K562 (cell line): ENCODE measurements around the gene ANKS1B. TPM values are rescaled to one million over a fixed set of nuclear protein-coding genes. Genes with fewer than 3 reads are reported as not detected.

ENCODE experiments used
- ATAC-seq: fragments of 200-7000 bp; cut with Tn5 transposase; 3 replicates; pipeline ENCODE4 v1.9.1; 2020; ENCODE audit warnings: moderate library complexity
- BruUV-seq: library from RNA; stranded (reverse); fragments of 400-500 nt; replicated peaks from 2 replicates; lab custom pipeline; 2021; lab: Mats Ljungman, UMichigan
- CTCF ChIA-PET: fragments of 300-600 bp; formaldehyde crosslinking; extraction: SDS; loops from one replicate; lab custom pipeline; 2021; ENCODE audit warnings: low intra/inter-chr PET ratio; lab: Yijun Ruan, JAX
- POLR2A ChIA-PET: fragments of 300-600, 350-650 bp; sonication (Branson Sonifier 250); formaldehyde crosslinking; extraction: SDS; loops from one replicate; lab custom pipeline; 2021; ENCODE audit warnings: antibody characterized with exemption, inconsistent platforms; lab: Yijun Ruan, JAX
- DNase-seq, 4 experiments: peaks; one replicate each; pipeline versions ENCODE4 v3.0.0 to v3.0.0-alpha.2; 2011 to 2018; ENCODE audit warnings: low spot score in 3 of 4, mixed read lengths in 3 of 4; ENCODE audit errors: extremely low read depth in 1 of 4
- FAIRE-seq: peaks from 2 replicates; lab custom pipeline; 2011; peaks lifted over from hg19 to GRCh38; lab: Jason Lieb, UNC
- H2AFZ ChIP-seq: 2 replicates; pipeline ENCODE4 v1.6.0; 2011; ENCODE audit warnings: low read depth, low read length, control low read depth, inconsistent platforms
- H3K27ac ChIP-seq: fragments of 200-600 bp; 3 replicates; pipeline ENCODE4 v1.8.0; 2011; ENCODE audit warnings: low read depth, mild to moderate bottlenecking, control low read depth, inconsistent platforms, low read length, moderate library complexity, mixed read lengths; ENCODE audit errors: extremely low read depth
- H3K27me3 ChIP-seq, 2 experiments: fragments of 300-600 bp in 1 of 2; 2 replicates in 1 of 2; 3 replicates in 1 of 2; pipeline versions ENCODE4 v1.6.0 to v1.8.0; 2011; ENCODE audit warnings: inconsistent platforms in 2 of 2, low read length in 2 of 2, mild to moderate bottlenecking in 1 of 2, mixed read lengths in 1 of 2, moderate library complexity in 1 of 2; ENCODE audit not compliant: control insufficient read depth in 2 of 2, insufficient read depth in 2 of 2
- H3K36me3 ChIP-seq: fragments of 300-600 bp; 3 replicates; pipeline ENCODE4 v1.8.0; 2011; ENCODE audit warnings: mild to moderate bottlenecking, low read length, inconsistent platforms; ENCODE audit not compliant: control insufficient read depth, insufficient read depth
- H3K4me1 ChIP-seq, 2 experiments: fragments of 200-600 bp in 1 of 2; replicated peaks in 1 of 2; 2 replicates in 1 of 2; 3 replicates in 1 of 2; pipeline versions ENCODE4 v1.5.1 to v1.8.0; 2011; ENCODE audit warnings: inconsistent platforms in 2 of 2, low read length in 2 of 2, mild to moderate bottlenecking in 1 of 2, mixed read lengths in 1 of 2, moderate library complexity in 1 of 2; ENCODE audit not compliant: control insufficient read depth in 2 of 2, insufficient read depth in 2 of 2
- H3K4me2 ChIP-seq: 2 replicates; pipeline ENCODE4 v1.6.1; 2011; ENCODE audit warnings: low read length, control low read depth, inconsistent platforms, mixed read lengths; ENCODE audit not compliant: insufficient read depth
- H3K4me3 ChIP-seq: fragments of 200-600 bp; sonication (generic), shearing (Covaris generic); 2 replicates; pipeline ENCODE4 v1.5.1; 2016; ENCODE audit warnings: control low read depth, inconsistent platforms
- H3K79me2 ChIP-seq: fragments of 200-600 bp; 3 replicates; pipeline ENCODE4 v1.8.0; 2011; ENCODE audit warnings: low read length, inconsistent platforms; ENCODE audit not compliant: control insufficient read depth, insufficient read depth
- H3K9ac ChIP-seq, 2 experiments: 2 replicates each; pipeline versions ENCODE4 v1.6.0 to v1.6.1; 2011; ENCODE audit warnings: low read depth in 2 of 2, low read length in 2 of 2, control low read depth in 1 of 2, inconsistent platforms in 1 of 2, mild to moderate bottlenecking in 1 of 2, mixed read lengths in 1 of 2; ENCODE audit not compliant: insufficient read depth in 1 of 2
- H3K9me1 ChIP-seq: one replicate; pipeline ENCODE4 v1.6.0; 2011; ENCODE audit warnings: inconsistent platforms, mild to moderate bottlenecking, low read length, moderate library complexity; ENCODE audit not compliant: control insufficient read depth, insufficient read depth
- H3K9me3 ChIP-seq: replicated peaks from 2 replicates; pipeline ENCODE4 v1.5.1; 2011; ENCODE audit warnings: low read depth, low read length, inconsistent platforms; ENCODE audit not compliant: control insufficient read depth, insufficient read depth
- H4K20me1 ChIP-seq: replicated peaks from 2 replicates; pipeline ENCODE4 v1.6.1; 2011; ENCODE audit warnings: low read length, inconsistent platforms, mixed read lengths; ENCODE audit not compliant: control insufficient read depth, insufficient read depth
- ARID2 ChIP-seq: fragments of 450-650 bp; IDR thresholded peaks from 2 replicates; pipeline ENCODE4 v1.6.1; 2017; ENCODE audit warnings: antibody characterized with exemption, mild to moderate bottlenecking
- ATF7 ChIP-seq: fragments of 450-650 bp; IDR thresholded peaks from 2 replicates; pipeline ENCODE4 v1.7.1; 2014; ENCODE audit warnings: mild to moderate bottlenecking, moderate library complexity
- CBFA2T2 ChIP-seq: fragments of 450-650 bp; conservative IDR thresholded peaks from 2 replicates; pipeline ENCODE4 v1.6.1; 2017; ENCODE audit warnings: mild to moderate bottlenecking
- CBFA2T3 ChIP-seq: fragments of 450-650 bp; IDR thresholded peaks from 2 replicates; pipeline ENCODE4 v1.6.1; 2017
- CREBBP ChIP-seq: IDR thresholded peaks from one replicate; pipeline ENCODE4 v1.6.1; 2012; ENCODE audit warnings: low read depth, mild to moderate bottlenecking, control low read depth, inconsistent platforms, low read length
- CTBP1 ChIP-seq: fragments of 450-650 bp; IDR thresholded peaks from 2 replicates; pipeline ENCODE4 v1.6.1; 2016; ENCODE audit warnings: borderline replicate concordance
- FOXP1 ChIP-seq: sonication (generic); formaldehyde crosslinking; IDR thresholded peaks from 2 replicates; pipeline ENCODE4 v1.8.0; 2022; ENCODE audit warnings: mild to moderate bottlenecking, missing genetic modification reagents
- JUNB ChIP-seq: fragments of 450-650 bp; formaldehyde crosslinking; conservative IDR thresholded peaks from 2 replicates; pipeline ENCODE4 v1.4.0; 2020; ENCODE audit warnings: mild to moderate bottlenecking
- MAFF ChIP-seq: IDR thresholded peaks from 2 replicates; pipeline ENCODE4 v1.6.1; 2012; ENCODE audit warnings: low read length, improper control_type of control experiment
- MTA1 ChIP-seq: fragments of 450-650 bp; IDR thresholded peaks from 2 replicates; pipeline ENCODE4 v1.6.1; 2017; ENCODE audit warnings: borderline replicate concordance
- RBM22 ChIP-seq: fragments of 200-400 bp; formaldehyde crosslinking; IDR thresholded peaks from 2 replicates; pipeline ENCODE4 v1.6.1; 2018; ENCODE audit warnings: low read length, low read depth; ENCODE audit not compliant: poor library complexity, severe bottlenecking
- SRF ChIP-seq, 2 experiments: fragments of 250-450, 450-650 bp in 1 of 2; sonication (Bioruptor Pico) in 1 of 2; sonication (generic) in 1 of 2; formaldehyde crosslinking; IDR thresholded peaks; 2 replicates each; pipeline versions ENCODE4 v1.5.0 to v1.5.1; 2020 to 2022; ENCODE audit warnings: mild to moderate bottlenecking in 1 of 2, missing genetic modification reagents in 1 of 2
- TCF3 ChIP-seq: sonication (generic); formaldehyde crosslinking; IDR thresholded peaks from 2 replicates; pipeline ENCODE4 v1.4.0; 2020; ENCODE audit warnings: mild to moderate bottlenecking, missing genetic modification reagents
- ZNF24 ChIP-seq: fragments of 450-650 bp; IDR thresholded peaks from 2 replicates; pipeline ENCODE4 v1.6.1; 2016
- ZNF584 ChIP-seq: fragments of 200-800 bp; sonication (Bioruptor generic); IDR thresholded peaks from 2 replicates; pipeline ENCODE4 v1.6.1; 2016; ENCODE audit warnings: low read depth, mild to moderate bottlenecking, missing genetic modification characterization, missing compliant biosample characterization
- WGBS: fragments of 100-300 bp; shearing (Covaris generic); methylation state at CpG from one replicate; pipeline ENCODE4 v1.1.6; 2016; ENCODE audit warnings: low coverage, mixed read lengths; ENCODE audit not compliant: insufficient coverage; ENCODE audit errors: missing lambda C conversion rate; 5-methylcytosine and 5-hydroxymethylcytosine counted together
- in situ Hi-C: fragments of 300-500 bp; cut with MboI; formaldehyde crosslinking; loops from 4 replicates; pipeline ENCODE4 v1.15.0; 2018; ENCODE audit warnings: inconsistent platforms, mixed read lengths
- intact Hi-C: fragments of 100-400 bp; cut with micrococcal nuclease; formaldehyde crosslinking; loops from 2 replicates; pipeline ENCODE4 v1.14.2; 2022
- polyA plus RNA-seq, 8 experiments: library from polyadenylated mRNA; depleted of rRNA in 4 of 8; stranded (reverse) in 5 of 8; unstranded in 3 of 8; fragments of >200 nt; fragmentation: Nextera tagmentation in 2 of 8; fragmentation: Illumina TruSeq in 1 of 8; extraction: Ambion mirVana in 2 of 8; extraction: Trizol in 1 of 8; gene quantifications; 2 replicates each; pipeline versions ENCODE4 v1.2.1 to v1.2.3, GENCODE V29; 2011 to 2014; ENCODE audit warnings: inconsistent platforms in 1 of 8, missing spikeins in 1 of 8
- total RNA-seq, 7 experiments: library from RNA; depleted of rRNA in 6 of 7; stranded (reverse); fragments of >200 nt in 6 of 7; fragmentation: Illumina TruSeq in 2 of 7; extraction: Trizol in 2 of 7; gene quantifications; 2 replicates each; pipeline versions ENCODE4 v1.2.1 to v1.2.3, GENCODE V29; 2011 to 2021; ENCODE audit warnings: low replicate concordance in 1 of 7
- TF ChIP-seq, protein P1 (sequence below): sonication (generic); formaldehyde crosslinking; IDR thresholded peaks from 2 replicates; pipeline ENCODE4 v1.8.0; 2022; ENCODE audit warnings: mild to moderate bottlenecking, missing genetic modification reagents
- TF ChIP-seq, protein P2 (sequence below): fragments of 450-650 bp; IDR thresholded peaks from 2 replicates; pipeline ENCODE4 v1.7.1; 2018; ENCODE audit warnings: mild to moderate bottlenecking, low read depth; ENCODE audit not compliant: partially characterized antibody
- TF ChIP-seq, protein P3 (sequence below), 2 experiments: fragments of 450-650 bp in 1 of 2; sonication (generic) in 1 of 2; formaldehyde crosslinking; conservative IDR thresholded peaks; 2 replicates each; pipeline versions ENCODE4 v1.4.0 to v1.8.1; 2020 to 2022; ENCODE audit warnings: mild to moderate bottlenecking in 1 of 2, missing genetic modification reagents in 1 of 2
- TF ChIP-seq, protein P4 (sequence below): fragments of 450-650 bp; IDR thresholded peaks from 2 replicates; pipeline ENCODE4 v1.6.1; 2016

ANKS1B gene
- total and polyA plus RNA-seq, 9 of the 15 experiments (the other 6 are each of a cell fraction or from before 2014, with no cell fraction given): 0.04 to 0.47 (median 0.28) TPM; not detected in 4

DNA sequence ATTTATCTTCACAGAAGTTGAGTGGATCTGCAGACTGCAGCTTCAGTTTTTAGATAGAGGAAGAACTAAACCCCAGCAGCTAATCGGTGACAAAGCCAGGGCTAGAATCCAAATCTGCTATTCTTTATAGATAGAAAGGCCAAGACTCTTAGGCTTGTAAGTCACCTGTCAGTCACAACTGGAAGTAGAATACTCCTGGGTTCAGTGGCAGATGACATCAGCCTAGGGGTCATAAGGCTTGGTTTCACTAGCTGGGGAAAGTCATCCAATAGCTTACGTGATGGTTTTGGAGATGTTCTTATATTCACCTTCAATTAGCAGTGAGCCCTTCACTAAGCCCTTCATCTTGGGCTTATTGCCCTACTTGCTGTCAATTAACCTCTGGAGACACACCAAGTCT lies 1246.2 kb downstream of the ANKS1B start:
- WGBS: 15% methylated on average over 2 of the region's 2 CpGs
- TF ChIP-seq RBM22 (no peak), CREBBP (no peak), TCF3 (CRISPR knock-in tag) (0 out of 2 replicates have a peak, but pooled peaks have one; percentile 19), ARID2 (no peak), CBFA2T2 (no peak), MAFF (no peak), ZNF24 (no peak), ATF7 (no peak), FOXP1 (CRISPR knock-in tag) (no peak), CTBP1 (no peak), ZNF584 (CRISPR knock-in tag) (no peak), MTA1 (no peak), JUNB (CRISPR knock-in tag) (no peak), CBFA2T3 (peak; percentile 42), SRF (CRISPR knock-in tag; IDR thresholded peaks at IDR 0.05) (no peak)
- TF ChIP-seq, protein P1, sequence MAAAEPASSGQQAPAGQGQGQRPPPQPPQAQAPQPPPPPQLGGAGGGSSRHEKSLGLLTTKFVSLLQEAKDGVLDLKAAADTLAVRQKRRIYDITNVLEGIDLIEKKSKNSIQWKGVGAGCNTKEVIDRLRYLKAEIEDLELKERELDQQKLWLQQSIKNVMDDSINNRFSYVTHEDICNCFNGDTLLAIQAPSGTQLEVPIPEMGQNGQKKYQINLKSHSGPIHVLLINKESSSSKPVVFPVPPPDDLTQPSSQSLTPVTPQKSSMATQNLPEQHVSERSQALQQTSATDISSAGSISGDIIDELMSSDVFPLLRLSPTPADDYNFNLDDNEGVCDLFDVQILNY (CRISPR knock-in tag): no peak
- TF ChIP-seq, protein P2, sequence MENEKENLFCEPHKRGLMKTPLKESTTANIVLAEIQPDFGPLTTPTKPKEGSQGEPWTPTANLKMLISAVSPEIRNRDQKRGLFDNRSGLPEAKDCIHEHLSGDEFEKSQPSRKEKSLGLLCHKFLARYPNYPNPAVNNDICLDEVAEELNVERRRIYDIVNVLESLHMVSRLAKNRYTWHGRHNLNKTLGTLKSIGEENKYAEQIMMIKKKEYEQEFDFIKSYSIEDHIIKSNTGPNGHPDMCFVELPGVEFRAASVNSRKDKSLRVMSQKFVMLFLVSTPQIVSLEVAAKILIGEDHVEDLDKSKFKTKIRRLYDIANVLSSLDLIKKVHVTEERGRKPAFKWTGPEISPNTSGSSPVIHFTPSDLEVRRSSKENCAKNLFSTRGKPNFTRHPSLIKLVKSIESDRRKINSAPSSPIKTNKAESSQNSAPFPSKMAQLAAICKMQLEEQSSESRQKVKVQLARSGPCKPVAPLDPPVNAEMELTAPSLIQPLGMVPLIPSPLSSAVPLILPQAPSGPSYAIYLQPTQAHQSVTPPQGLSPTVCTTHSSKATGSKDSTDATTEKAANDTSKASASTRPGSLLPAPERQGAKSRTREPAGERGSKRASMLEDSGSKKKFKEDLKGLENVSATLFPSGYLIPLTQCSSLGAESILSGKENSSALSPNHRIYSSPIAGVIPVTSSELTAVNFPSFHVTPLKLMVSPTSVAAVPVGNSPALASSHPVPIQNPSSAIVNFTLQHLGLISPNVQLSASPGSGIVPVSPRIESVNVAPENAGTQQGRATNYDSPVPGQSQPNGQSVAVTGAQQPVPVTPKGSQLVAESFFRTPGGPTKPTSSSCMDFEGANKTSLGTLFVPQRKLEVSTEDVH: no peak
- TF ChIP-seq, protein P3, sequence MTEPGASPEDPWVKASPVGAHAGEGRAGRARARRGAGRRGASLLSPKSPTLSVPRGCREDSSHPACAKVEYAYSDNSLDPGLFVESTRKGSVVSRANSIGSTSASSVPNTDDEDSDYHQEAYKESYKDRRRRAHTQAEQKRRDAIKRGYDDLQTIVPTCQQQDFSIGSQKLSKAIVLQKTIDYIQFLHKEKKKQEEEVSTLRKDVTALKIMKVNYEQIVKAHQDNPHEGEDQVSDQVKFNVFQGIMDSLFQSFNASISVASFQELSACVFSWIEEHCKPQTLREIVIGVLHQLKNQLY (CRISPR knock-in tag; conservative IDR thresholded peaks at IDR 0.05): no peak
- TF ChIP-seq, protein P4, sequence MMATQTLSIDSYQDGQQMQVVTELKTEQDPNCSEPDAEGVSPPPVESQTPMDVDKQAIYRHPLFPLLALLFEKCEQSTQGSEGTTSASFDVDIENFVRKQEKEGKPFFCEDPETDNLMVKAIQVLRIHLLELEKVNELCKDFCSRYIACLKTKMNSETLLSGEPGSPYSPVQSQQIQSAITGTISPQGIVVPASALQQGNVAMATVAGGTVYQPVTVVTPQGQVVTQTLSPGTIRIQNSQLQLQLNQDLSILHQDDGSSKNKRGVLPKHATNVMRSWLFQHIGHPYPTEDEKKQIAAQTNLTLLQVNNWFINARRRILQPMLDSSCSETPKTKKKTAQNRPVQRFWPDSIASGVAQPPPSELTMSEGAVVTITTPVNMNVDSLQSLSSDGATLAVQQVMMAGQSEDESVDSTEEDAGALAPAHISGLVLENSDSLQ: peak; percentile 60

More for the DNA sequence above, 1246.2 kb downstream of the ANKS1B start:
- Histone ChIP-seq H2AFZ (no peak overlapping the region), H3K27ac (no peak overlapping the region), H3K4me2 (no peak overlapping the region), H3K9me3 (no peaks in the 10 kb centered on the region), H3K79me2 (no peaks in the 10 kb centered on the region), H3K9ac (no peak overlapping the region), H3K4me3 (no peak overlapping the region), H3K9me1 (no peaks in the 10 kb centered on the region), H4K20me1 (no peaks in the 10 kb centered on the region), H3K4me1 (peaks cover 2 to 8% of the 10 kb centered on the region in 2 experiments; a peak in 3 of 5 replicates), H3K36me3 (no peaks in the 10 kb centered on the region), H3K27me3 (peaks cover 7 to 28% of the 10 kb centered on the region in 2 experiments; a peak in 3 of 5 replicates)
- ChIA-PET POLR2A (interaction anchor here (0.5 to 1.5 kb wide), 4 partner anchors 14 to 141 kb away, joined by 3 to 5 read pairs (median 3); no protein-coding TSS in a partner anchor), CTCF (no interaction called here)
- DNase-seq (no peak), ATAC-seq (no peak; the same call in 2 of the 3 replicates), FAIRE-seq (no peak)
- in situ Hi-C loops: no loop called here
- no TSS peak for BruUV-seq
- intact Hi-C loops: no loop called here
